Activated T-cell treated with anti-CD3 and anti-CD28 coated beads for 48 hours (primary cell): ENCODE data around the gene ARRDC4.

Experiments
- DNase-seq: peaks from one replicate; pipeline ENCODE4 v3.0.0-alpha.2; 2020; ENCODE audit warnings: low read depth

Gene ARRDC4, protein sequence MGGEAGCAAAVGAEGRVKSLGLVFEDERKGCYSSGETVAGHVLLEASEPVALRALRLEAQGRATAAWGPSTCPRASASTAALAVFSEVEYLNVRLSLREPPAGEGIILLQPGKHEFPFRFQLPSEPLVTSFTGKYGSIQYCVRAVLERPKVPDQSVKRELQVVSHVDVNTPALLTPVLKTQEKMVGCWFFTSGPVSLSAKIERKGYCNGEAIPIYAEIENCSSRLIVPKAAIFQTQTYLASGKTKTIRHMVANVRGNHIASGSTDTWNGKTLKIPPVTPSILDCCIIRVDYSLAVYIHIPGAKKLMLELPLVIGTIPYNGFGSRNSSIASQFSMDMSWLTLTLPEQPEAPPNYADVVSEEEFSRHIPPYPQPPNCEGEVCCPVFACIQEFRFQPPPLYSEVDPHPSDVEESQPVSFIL

DNA sequence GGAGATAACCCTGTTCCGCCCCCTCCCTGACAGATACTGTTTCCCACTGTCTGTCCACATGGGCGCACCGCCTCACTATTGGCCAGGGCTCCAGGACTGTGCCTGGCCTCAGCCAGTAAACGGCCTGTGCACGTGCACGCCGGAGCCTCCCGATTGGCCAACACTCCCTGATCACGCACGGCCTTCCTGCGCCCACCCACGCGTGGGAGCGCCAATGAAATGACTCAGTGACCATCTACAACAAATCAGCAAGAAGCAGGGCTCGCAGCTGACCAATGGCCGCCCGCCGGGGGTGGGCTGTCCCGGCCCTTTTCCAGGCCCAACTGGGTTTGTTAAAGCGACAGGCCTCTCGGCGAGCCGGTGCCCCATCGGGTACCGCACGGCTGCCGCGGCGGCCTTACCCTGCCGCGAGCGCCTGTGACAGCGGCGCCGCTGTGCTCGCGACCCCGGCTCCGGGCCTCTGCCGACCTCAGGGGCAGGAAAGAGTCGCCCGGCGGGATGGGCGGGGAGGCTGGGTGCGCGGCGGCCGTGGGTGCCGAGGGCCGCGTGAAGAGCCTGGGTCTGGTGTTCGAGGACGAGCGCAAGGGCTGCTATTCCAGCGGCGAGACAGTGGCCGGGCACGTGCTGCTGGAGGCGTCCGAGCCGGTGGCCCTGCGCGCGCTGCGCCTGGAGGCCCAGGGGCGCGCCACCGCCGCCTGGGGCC lies at the start of gene ARRDC4:
TSS of gene ARRDC4 (plus strand) at position 340 of the 703 bp plus-strand sequence. CDS start at position 499, 159 bp downstream.
- DNase-seq = peak; percentile 95

DNA sequence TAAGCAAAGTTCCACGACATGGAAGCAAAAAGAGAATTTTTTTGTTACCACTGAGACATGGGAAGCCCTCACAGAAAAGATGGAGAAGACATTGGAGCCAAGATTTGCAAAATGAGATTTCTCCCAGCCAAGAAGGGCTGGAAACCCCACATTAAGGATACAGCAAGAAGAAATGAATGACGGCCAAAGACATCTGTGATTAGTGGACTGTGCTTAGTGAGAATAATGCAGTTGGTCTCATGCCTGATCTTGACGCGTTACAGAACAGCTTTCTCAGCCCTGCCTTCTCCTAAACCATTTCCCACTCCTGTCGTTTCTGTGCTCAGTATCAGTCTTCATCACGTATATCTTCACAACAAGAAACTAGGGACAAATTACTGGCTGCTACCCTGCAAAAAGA lies 45.8 kb upstream of the ARRDC4 start:
- DNase-seq = no peak

DNA sequence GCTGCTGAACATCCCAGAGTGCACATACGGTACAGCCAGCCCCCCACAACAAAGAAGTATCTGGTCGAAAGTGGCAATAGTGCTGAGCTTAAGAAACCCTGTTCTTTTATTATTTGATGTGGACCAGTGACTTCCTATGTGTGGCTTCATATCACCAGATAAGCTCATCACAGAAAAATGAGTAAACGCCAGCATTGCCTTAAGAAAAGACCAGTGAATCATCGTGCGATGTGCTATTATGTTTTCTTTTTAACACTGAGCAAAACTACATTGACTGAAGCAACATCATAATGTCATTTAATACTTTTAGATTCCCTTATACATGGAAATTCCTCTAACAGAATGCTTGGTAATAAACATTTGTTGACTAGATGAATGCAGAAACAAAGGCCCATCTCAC lies 45.2 kb upstream of the ARRDC4 start:
- DNase-seq = no peak

DNA sequence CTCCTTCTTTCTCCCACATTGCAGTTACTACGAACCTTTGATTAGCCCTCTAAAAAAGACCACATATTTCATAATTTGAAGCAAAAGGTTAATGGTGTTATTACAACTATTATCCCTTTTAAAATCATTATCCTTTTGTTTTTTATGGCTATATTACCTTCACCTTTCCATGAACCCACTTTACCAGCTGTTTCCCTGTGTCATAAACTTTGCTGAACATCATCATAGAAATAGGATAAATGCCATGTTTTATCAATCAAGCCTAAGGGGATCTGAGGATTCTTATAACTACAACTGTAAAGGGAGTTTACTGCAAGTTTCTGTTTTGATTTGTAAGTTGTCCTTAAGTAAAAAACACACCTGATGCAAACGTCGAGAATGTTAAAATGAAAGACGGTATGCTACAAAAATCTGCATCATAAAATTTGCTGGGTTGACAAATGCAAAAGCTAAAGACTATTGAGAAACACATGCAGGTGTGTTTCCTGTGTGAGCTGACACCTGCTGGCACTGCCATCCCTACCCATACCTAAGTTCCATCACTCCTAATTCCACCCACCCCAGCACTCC lies 39.1 kb upstream of the ARRDC4 start:
- no peak for DNase-seq

DNA sequence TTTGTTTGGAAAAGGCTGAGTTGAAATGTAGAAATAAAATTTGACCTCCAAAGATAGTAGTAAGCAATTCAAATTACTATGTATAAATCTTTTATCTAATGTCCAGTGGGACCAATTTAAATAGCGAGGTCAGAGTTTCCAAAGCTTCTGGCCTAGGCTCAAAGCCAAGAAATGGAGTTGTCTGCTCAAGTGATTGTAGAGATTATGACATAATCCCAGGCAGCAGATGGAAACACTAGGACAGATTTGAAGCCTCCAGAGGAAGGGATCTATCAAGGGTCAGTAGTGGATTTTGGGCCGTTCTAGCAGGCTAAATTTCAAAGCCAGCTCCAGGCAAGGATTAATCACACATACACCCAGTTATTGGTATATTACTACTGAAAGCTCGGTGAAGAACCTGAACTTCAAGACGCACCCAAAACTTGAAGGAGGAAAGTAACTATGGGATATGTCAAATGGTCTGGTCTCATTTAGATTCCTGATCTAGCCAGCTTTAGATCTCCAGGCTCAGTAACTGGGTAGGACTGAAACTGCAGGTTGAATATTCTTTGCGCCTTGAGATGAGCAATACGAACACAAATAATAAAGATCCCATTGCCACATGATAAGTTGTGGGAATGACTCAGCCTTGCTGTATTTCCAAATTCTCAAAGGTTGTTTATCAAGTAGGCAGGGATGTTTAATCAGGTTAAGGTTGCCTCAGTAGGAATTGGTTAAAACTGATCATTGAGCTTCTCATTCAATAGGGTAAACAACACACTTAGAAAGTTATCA lies 30.9 kb upstream of the ARRDC4 start:
- no peak for DNase-seq

DNA sequence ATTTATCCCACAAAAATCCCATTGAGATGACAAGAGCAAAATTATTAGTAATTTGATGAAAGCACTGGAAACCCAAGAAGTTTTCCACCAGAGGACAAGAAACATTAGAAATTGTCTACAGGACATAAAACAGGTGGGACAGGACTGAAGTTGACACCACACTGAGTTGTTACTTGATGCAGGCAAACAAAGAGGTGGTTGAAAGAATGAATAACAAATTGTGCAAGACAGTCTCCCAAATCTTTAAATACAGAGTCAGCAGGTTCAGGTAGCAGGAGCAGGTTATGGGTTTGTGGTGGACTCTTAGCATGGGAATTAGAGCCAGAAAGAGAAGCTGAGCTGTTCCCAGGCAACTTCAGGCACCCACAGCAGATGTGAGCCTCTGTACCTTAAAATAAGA lies 30.3 kb upstream of the ARRDC4 start:
- no peak for DNase-seq

DNA sequence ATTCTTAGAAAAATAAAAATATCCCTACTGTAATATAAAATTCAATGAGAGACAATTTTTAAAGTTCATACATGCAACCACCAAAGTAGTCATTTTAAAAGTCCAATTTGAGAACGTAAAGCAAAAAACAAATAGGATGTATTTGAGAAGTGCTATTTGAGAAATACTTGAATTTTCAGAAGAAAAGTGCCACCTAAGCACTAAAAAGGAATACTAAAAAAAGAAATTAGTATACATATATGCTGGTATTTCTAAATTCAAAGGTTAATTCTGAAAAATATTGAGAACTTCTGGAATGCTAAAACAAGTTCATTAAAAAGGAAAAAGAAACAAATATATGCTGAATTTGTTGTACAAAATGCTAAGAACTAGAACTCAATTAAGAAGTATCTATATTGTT lies 29.2 kb upstream of the ARRDC4 start:
- DNase-seq = no peak

DNA sequence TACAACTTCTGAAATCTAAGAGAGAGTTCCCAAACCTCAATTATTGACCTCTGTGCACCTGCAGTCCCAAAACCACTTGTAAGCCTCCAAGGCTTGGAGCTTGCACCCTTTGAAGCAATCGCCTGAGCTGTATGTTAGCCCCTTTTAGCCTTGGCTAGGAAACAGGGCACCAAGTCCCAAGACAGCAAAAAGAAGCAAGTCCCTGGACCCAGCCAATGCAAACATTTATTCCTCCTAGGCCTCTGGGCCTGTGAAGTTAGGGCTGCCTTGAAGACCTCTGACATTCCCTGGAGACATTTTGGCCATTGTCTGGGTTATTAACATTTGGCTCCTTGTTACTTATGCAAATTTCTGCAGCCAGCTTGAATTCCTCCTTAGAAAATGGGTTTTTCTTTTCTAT lies 26.9 kb upstream of the ARRDC4 start:
- no peak for DNase-seq

DNA sequence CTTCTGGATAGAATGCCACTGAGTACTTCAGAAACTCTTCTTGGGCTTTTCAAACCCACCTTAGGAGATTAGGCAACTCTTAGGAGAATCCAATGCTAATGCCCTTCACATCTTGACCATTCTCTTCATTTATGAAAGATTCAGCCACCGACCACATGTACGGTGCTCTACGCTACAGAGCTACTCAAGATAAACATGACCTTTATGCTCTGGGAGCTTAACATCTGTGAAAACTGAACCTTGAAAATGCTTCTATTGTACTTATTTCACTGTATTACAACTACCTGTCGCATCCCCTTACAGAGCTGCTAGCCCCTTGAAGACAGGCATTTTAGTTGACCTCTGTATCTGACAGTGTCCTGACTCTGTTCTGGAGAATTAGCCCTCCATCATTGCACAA lies 19.5 kb upstream of the ARRDC4 start:
- no peak for DNase-seq

DNA sequence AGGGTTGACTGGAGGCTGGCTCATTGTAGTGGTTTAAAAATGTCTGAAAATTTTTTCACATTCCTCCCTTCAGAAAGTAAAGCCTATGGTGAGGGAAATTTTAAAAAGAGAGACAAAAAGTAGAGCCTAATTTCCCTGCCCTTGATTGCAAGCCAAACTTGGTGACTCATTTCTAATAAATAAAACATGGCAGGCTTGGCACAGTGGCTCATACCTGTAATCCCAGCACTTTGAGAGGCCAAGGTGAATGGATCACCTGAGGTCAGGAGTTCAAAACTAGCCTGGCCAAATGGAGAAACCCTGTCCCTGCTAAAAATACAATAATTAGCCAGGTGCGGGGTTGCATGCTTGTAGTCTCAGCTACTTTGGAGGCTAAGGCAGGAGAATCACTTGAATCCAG lies 18.9 kb upstream of the ARRDC4 start:
- DNase-seq = no peak

DNA sequence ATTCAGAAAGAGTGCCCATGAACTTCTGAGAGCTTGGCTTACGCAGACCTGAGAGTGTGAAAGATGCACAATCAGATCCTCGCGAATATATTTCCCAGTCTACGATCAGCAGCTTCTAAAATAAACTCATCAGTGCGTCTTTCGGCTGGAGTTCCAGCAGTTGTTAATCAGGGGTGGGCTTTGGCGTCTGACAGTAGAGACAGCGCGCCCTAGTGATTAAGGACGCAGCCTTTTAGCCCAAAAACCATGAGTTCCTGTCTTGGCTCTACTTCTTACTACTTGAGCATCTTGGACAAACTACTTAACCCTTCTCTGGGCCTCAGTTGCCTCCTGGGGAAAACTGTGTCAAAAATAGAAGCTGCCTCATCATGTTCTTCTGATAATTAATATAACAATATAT lies 15.8 kb upstream of the ARRDC4 start:
- DNase-seq = no peak

DNA sequence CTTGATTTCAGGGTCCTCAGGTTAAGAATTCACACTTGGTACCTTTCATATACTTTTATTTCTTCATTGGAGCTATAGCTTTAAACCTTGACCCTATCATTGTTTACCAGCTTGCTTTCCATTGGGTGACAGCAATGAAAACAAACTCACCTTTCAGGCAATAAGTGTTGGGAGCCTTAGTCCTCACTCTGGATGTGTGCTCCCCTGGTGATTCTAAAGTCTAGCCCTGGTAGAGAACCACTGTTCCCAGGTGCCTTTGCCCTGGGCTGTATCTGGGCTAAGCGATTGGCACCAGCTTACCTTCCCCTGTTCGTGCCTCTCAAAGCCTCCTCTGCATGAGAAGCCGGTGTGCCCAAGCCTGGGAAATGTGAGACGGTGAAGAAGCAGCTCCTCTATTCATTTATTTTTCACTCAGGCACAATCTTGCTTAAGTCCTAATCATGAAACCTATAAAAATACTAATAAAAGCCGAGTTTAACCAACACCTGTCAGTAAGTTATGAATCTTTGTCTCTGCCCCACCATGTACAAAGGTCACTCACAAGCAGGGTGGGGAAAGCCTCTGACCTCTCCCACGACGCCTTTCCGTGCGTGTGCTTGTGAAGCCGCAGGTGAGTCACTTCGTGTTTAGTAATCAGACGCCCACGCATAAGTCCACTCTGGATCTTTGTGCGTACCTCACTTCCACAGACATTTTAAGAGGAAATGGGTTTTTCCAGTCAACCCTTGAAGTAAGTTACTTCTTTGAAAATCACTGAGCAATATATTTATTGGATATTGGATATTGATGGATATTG lies 12.8 kb upstream of the ARRDC4 start:
- DNase-seq = no peak

DNA sequence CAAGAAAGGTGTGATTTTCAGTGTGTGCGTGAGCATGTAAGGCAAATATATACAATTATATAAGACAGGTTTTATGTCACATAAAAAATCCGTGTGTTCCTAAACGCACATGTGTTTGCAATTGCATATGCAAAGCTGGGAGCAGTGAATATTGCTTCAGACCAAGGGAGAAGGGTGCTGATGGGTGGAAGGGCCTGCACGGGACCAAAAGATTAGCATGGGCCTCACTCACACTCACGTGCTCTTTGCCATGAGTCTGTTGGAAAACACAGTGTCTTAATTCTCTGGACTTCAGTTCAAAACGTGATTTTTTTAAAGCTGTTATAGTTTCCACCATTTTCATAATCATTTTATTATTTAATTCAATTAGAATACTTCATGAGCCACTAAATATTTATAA lies 7.2 kb upstream of the ARRDC4 start:
- no peak for DNase-seq

DNA sequence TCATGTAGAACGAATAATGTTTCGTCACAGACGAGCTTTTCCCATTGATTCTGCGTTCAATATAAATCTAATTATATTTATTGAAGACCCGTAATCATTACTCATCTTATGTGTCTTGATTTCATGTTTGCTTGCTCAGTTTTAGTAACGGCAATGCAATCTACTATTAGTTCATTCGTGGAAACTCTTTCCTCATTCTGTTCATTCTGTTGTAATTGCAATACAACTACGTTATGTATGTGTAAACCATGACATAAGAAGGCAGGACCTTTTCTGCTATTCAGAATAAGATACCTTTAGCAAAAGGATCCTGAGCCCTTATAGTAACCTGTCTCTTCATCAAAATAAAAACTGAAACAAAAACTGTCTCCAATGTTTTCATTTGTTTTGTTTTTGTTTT lies 6.8 kb upstream of the ARRDC4 start:
- no peak for DNase-seq

DNA sequence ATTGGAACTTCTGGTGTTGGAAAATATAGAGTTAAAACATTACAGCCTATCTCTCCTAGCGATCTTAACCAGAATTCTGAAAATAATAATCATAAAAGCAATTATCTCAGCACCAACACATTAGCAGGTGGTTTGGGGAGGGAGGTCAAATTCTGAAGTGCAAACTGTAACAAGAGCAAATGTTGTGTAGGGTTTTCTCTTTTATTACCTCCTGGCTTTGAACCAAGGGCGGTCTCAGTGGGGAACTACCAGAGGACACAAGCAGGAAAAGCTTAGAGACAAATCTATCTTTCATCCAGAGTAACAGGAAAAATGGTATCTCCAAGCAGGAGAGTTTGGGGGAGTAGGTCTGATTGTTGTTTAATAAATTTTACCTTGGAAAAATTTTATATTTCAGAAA lies 5.5 kb upstream of the ARRDC4 start:
- DNase-seq = no peak

DNA sequence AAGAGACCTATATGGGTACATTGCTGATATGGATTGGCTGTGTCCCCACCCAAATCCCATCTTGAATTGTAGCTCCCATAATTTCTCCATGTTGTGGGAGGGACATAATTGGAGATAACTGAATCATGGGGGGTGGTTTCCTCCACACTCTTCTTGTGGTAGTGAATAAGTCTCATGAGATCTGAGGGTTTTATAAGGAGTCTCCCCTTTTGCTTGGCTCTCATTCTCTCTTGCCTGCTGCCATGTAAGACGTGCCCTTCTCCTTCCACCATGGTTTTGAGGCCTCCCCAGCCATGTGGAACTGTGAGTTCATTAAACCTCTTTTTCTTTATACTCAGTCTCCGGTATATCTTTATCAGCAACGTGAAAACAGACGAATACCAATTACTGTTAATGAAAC lies 5.0 kb upstream of the ARRDC4 start:
- DNase-seq = no peak

DNA sequence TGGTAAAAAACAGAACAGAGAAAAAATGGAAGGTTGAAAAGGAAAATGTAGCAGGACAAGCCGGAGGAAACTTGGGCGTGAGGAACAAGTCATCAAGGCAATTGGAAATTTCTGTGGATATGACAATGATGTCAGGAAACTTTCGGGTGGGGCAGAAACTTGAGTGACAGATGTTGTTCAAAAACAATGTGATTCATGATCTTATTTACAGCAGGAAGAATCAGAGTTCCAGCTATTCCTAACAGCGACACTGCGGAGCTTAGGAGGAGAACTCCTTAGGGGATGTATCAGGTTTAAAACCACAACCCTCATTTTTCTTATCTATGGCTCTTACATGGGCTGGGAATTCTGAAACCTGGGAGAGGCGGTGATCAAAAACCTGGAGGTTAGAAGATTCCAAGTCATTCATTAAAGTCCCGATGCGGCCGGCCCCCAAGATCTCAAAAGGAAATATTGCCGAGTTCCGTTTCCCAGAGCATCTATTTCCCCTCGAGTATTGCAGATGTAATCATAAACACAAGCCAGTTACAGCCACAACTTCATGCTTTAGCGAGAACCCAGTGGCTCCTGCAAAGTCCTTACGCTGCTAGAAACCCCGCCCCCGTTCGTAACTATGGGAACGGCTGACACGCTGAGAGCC lies 659 bp upstream of the ARRDC4 start:
- no peak for DNase-seq

DNA sequence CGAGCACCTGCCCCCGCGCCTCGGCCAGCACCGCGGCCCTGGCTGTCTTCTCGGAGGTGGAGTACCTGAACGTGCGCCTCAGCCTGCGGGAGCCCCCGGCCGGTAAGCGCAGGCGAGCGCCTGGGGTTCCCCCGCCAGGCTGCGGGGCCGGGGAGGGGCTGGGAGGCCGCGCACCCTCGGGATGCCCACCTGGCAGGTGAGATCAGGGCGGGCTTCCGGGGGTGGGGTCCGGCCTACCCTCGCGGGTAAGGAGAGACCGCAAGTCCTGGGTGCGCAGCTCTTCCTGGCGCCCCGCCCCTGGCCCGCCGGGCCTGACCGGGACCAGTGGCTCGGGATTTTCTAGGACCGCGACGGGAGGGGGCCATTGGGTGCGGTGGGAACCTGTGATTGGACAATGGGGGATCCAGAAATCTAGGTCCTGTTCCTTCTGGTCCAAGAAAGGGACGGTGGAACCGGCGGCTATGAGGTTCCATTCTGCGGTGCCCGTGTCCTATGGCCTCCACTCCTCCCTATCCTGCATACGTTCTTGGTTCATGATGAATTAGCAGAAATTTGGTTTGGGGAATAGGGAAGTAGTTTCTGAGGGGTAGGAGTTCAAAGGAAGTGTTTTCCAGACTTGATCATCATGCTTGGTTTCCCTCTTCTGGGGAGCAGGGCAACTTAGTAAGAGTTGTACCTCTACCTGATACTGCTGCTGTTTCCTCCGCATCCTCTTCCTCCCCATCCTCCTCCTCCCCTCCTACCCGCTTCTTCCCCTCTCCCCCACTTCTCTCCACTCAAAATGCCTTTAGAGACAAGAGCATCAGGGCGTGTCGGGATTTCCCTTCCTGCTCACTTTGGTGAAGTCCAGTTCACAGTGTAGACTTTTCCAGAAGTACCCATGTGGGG lies 808 bp downstream of the ARRDC4 start:
- no peak for DNase-seq

DNA sequence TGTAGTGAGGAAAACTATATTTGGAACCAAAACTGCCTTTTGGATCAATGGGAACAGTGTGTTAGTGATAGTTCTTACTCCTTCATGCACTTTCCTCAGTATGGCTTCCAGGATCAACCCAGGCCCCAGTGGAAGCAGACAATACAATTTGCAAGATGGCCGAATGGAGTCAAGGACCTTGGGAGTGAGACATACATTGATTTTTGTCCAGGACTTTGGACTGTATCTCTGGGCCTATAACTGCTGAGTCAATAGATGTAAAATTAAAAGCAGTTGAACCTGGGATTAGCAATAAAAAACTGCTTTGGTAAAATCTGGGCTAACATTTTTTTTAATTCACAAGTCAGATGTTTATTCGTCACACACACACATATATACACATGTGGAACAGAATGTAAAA lies 1.8 kb downstream of the ARRDC4 start:
- DNase-seq = no peak

DNA sequence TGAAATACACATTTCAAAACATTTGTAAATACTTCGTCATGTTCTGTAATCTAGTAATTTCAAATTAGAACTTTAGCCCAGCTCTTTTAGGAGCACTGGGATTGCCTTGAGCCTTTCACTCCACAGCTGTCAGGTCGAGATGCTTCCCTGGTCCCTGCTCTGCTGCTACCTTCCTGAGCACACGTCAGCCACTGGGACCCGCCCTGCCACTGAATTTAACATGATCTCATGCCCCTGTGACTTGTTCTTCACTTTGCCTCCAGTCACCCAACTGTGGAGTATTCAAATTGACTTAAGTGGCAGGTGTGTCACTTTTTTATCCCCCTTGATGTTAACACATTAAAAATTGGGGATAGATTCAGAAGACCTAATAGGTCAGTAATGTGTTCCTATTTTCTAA lies 3.3 kb downstream of the ARRDC4 start:
- no peak for DNase-seq
